ENCODE results near the gene ZFPL1. TPM values are rescaled to one million over a fixed set of nuclear protein-coding genes. Genes with fewer than 3 reads are reported as not detected.
"Not testable (repeated sequence)": the region's sequence is repeated elsewhere in the genome, so short reads cannot be mapped to it uniquely, and the experiment has no call there.

Gene ZFPL1
- total RNA-seq, 2 experiments from 2014 or later: 38.4 to 43.9 TPM

DNA sequence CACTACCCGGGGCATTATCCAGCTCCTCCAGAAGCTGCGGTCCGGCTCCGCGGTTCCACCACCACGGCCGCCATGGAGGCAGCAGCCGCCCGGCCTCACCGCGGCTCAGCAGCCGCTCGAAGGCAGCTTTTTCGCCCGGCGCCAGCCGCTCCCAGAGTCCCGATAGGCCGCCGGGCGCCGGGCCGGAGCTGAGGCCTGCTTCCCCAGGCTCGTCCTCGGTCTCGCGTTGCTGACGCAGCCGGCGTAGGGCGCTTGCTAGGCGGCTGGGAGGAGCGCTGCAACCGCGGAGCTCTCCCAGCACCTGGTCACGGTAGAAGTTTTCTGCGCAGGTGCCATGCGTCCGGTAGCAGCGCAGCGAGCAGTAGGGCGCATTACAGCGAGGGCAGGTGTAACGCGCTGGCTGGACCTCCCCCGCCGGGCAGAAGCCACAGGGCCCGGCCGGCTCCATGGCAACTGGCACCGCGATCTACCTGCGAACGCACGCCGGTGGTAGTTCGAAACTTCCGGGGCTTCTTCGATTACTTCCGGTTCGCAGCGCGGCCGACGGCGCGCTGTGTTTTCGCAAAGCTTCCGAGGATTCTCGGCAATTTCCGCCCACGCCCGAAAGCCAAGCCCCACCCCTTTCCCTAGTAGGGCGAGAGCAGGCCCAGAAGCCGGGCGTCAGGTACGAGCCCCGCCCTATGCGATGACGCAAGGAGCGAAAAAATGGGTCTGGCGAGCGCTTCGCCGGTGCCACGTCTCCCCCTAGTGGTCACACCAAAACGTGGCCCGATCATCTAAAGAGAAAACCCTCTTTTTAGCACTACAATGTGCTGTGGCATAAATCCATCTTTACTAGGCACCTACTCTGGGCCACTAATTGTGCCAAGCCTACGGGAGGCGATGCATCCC lies 33.4 kb downstream of the ZFPL1 start, which contains the start of gene ZNHIT2:
Gene ZNHIT2 (minus strand): TSS at position 496 of the 891 bp plus-strand sequence. CDS start 48 bp downstream, at position 448.
- Histone ChIP-seq H3K4me3 (ENCODE audit: low read depth, low read length, poor library complexity, severe bottlenecking) (peak within 1 kb of the TSS; percentile 81), H4K20me1 (ENCODE audit: insufficient read depth, low read length) (peaks cover 17% of the 10 kb centered on the region; the same call in 1 of the 2 replicates), H3K9me3 (ENCODE audit: low read length) (no peaks in the 10 kb centered on the region), H2AFZ (ENCODE audit: low read length) (no peak within 1 kb of the TSS), H3K79me2 (ENCODE audit: insufficient read depth, low read depth, low read length) (peaks cover 49% of the 10 kb centered on the region), H3K4me2 (ENCODE audit: low read length) (peak within 1 kb of the TSS; percentile 87), H3K9me2 (ENCODE audit: insufficient read depth, low read length) (no peaks in the 10 kb centered on the region), H3K4me1 (ENCODE audit: insufficient read depth, low read length, poor library complexity, severe bottlenecking) (peaks cover 62% of the 10 kb centered on the region), H3K36me3 (ENCODE audit: insufficient read depth, low read length) (peaks cover 72% of the 10 kb centered on the region), H3K27ac (ENCODE audit: low read depth, low read length, poor library complexity, severe bottlenecking) (peak within 1 kb of the TSS; percentile 78)
- no TSS peak for BruUV-seq (replicated peaks)
- TF ChIP-seq, protein P1, sequence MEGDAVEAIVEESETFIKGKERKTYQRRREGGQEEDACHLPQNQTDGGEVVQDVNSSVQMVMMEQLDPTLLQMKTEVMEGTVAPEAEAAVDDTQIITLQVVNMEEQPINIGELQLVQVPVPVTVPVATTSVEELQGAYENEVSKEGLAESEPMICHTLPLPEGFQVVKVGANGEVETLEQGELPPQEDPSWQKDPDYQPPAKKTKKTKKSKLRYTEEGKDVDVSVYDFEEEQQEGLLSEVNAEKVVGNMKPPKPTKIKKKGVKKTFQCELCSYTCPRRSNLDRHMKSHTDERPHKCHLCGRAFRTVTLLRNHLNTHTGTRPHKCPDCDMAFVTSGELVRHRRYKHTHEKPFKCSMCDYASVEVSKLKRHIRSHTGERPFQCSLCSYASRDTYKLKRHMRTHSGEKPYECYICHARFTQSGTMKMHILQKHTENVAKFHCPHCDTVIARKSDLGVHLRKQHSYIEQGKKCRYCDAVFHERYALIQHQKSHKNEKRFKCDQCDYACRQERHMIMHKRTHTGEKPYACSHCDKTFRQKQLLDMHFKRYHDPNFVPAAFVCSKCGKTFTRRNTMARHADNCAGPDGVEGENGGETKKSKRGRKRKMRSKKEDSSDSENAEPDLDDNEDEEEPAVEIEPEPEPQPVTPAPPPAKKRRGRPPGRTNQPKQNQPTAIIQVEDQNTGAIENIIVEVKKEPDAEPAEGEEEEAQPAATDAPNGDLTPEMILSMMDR (conservative IDR thresholded peaks at IDR 0.05; ENCODE audit: low read length): peak; percentile 92
- no peak for TF ChIP-seq EZH2phosphoT487 (IDR thresholded peaks at IDR 0.05; ENCODE audit: borderline replicate concordance, low read depth, low read length)
- DNase-seq (ENCODE audit: low spot score): peak; percentile 100
- POLR2A ChIA-PET: interaction anchor here (0.6 to 1.8 kb wide), 5 partner anchors 13 to 145 kb away, joined by 3 to 4 read pairs (median 3); no protein-coding TSS in a partner anchor
- intact Hi-C loops (cut with micrococcal nuclease; ENCODE audit: unreplicated experiment): loop anchor here (1.0 to 10.0 kb wide), 4 partner anchors 15 to 343 kb away; partner anchors contain the start of genes CDCA5, SF1 and ZFPL1
- CTCF ChIA-PET (ENCODE audit: unreplicated experiment): no interaction called here

- H3K79me2 ChIP-seq (ENCODE audit: insufficient read depth, low read depth, low read length): peaks cover 58% of the 10 kb centered on the region
- ChIA-PET CTCF (ENCODE audit: unreplicated experiment) (no interaction called here), POLR2A (interaction anchor here (0.6 to 1.8 kb wide), 3 partner anchors 14 to 104 kb away, joined by 3 to 4 read pairs (median 4); partner anchors contain the start of gene ARL2)
- H3K4me1 ChIP-seq (ENCODE audit: insufficient read depth, low read length, poor library complexity, severe bottlenecking): peaks cover 60% of the 10 kb centered on the region
- H3K4me3 ChIP-seq (ENCODE audit: low read depth, low read length, poor library complexity, severe bottlenecking): no peak overlapping the region
- intact Hi-C loops (cut with micrococcal nuclease; ENCODE audit: unreplicated experiment): loop anchor here (10.0 kb wide), 1 partner anchor 343 kb away; the partner anchor contains the start of gene SF1
- BruUV-seq (replicated peaks): no TSS peak
- H3K27ac ChIP-seq (ENCODE audit: low read depth, low read length, poor library complexity, severe bottlenecking): peak overlapping the region; percentile 78
- H3K9me3 ChIP-seq (ENCODE audit: low read length): no peaks in the 10 kb centered on the region
- peak overlapping the region; percentile 87 for H3K4me2 ChIP-seq (ENCODE audit: low read length)
- no peak overlapping the region for H2AFZ ChIP-seq (ENCODE audit: low read length)
- no peak for DNase-seq (ENCODE audit: low spot score)
- H3K36me3 ChIP-seq (ENCODE audit: insufficient read depth, low read length): peaks cover 73% of the 10 kb centered on the region
- no peaks in the 10 kb centered on the region for H3K9me2 ChIP-seq (ENCODE audit: insufficient read depth, low read length)
- TF ChIP-seq, protein P1 (conservative IDR thresholded peaks at IDR 0.05; ENCODE audit: low read length): no peak; the same call in 1 of the 2 replicates
- TF ChIP-seq EZH2phosphoT487 (IDR thresholded peaks at IDR 0.05; ENCODE audit: borderline replicate concordance, low read depth, low read length): no peak
- peaks cover 17% of the 10 kb centered on the region; the same call in 1 of the 2 replicates for H4K20me1 ChIP-seq (ENCODE audit: insufficient read depth, low read length)
These were observed 34.2 kb downstream of the ZFPL1 start for GRCh38 chr11:65118097-65118837.

DNA sequence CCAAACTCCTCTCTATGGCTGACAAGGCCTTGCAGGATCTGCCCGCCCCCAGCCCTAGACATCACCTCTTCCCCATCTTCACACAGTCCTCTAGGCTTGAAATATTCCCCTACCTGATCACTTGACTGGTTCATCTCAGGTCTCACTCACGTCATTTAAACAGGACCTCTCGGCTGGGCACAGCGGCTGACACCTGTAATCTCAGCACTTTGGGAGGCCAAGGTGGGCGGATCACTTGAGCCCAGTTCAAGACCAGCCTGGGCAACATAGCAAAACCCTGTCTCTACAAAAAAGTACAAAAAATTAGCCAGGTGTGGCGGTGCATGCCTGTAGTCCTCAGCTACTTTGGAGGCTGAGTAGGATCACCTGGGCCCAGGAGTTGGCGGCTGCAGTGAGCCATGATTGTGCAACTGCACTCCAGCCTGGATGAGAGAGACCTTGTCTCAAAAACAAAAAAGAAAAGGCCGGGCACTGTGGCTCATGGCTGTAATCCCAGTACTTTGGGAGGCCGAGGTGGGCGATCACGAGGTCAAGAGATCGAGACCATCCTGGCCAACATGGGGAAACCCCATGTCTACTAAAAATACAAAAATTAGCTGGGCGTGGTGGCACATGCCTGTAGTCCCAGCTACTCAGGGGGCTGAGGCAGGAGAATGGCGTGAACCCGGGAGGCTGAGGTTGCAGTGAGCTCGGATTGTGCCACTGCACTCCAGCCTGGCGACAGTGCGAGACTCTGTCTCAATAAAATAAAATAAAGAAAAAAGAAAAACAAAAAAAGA lies 35.1 kb downstream of the ZFPL1 start:
- H4K20me1 ChIP-seq (ENCODE audit: insufficient read depth, low read length): peaks cover 17% of the 10 kb centered on the region; the same call in 1 of the 2 replicates
- POLR2A ChIA-PET: interaction anchor here (1.6 to 1.8 kb wide), 2 partner anchors 13 to 105 kb away, joined by 4 read pairs; partner anchors contain the start of gene ARL2
- peak overlapping the region; percentile 78 for H3K27ac ChIP-seq (ENCODE audit: low read depth, low read length, poor library complexity, severe bottlenecking)
- DNase-seq (ENCODE audit: low spot score); BruUV-seq (replicated peaks); CTCF ChIA-PET (ENCODE audit: unreplicated experiment); H2AFZ ChIP-seq (ENCODE audit: low read length); H3K9me2 ChIP-seq (ENCODE audit: insufficient read depth, low read length); H3K9me3 ChIP-seq (ENCODE audit: low read length): not testable (repeated sequence)
- H3K4me3 ChIP-seq (ENCODE audit: low read depth, low read length, poor library complexity, severe bottlenecking): peak overlapping the region; percentile 95
- peaks cover 72% of the 10 kb centered on the region for H3K36me3 ChIP-seq (ENCODE audit: insufficient read depth, low read length)
- intact Hi-C loops (cut with micrococcal nuclease; ENCODE audit: unreplicated experiment): loop anchor here (10.0 kb wide), 1 partner anchor 344 kb away; the partner anchor contains the start of gene SF1
- peaks cover 66% of the 10 kb centered on the region for H3K79me2 ChIP-seq (ENCODE audit: insufficient read depth, low read depth, low read length)
- peak overlapping the region; percentile 87 for H3K4me2 ChIP-seq (ENCODE audit: low read length)
- peaks cover 59% of the 10 kb centered on the region for H3K4me1 ChIP-seq (ENCODE audit: insufficient read depth, low read length, poor library complexity, severe bottlenecking)
